Effector memory CD8-positive, alpha-beta T cell (primary cell): ENCODE results near the gene PTPRE.
A peak's percentile ranks its signal among the peaks of the same experiment; 100 is the strongest.

Experiments
- ATAC-seq: fragments of 150-1000 bp; cut with Tn5 transposase; replicated peaks from 2 replicates; pipeline ENCODE4 v1.10.0; 2021; ENCODE audit warnings: mild to moderate bottlenecking, moderate library complexity
- DNase-seq, 3 experiments: peaks; one replicate each; pipeline ENCODE4 v3.0.0; 2021
- H3K27ac Mint-ChIP-seq, 2 donors: one replicate each; pipeline ENCODE4 v1.8.0; 2022; ENCODE audit warnings: mild to moderate bottlenecking in 2 of 2, mixed read lengths in 2 of 2, moderate library complexity in 2 of 2
- H3K27me3 Mint-ChIP-seq, 2 donors: one replicate each; pipeline ENCODE4 v1.8.0; 2022; ENCODE audit warnings: mixed read lengths in 2 of 2
- H3K36me3 Mint-ChIP-seq: one replicate; pipeline ENCODE4 v1.8.0; 2022; ENCODE audit warnings: mild to moderate bottlenecking, moderate library complexity, mixed read lengths; ENCODE audit not compliant: insufficient read depth
- H3K4me1 Mint-ChIP-seq, 2 donors: one replicate each; pipeline ENCODE4 v1.8.0; 2022; ENCODE audit warnings: low read depth in 2 of 2, mixed read lengths in 2 of 2
- H3K4me3 Mint-ChIP-seq, 2 donors: one replicate each; pipeline ENCODE4 v1.8.0; 2022; ENCODE audit warnings: mild to moderate bottlenecking in 2 of 2, mixed read lengths in 2 of 2, moderate library complexity in 2 of 2
- H3K9me3 Mint-ChIP-seq, 2 donors: one replicate each; pipeline ENCODE4 v1.8.0; 2022; ENCODE audit warnings: mixed read lengths in 2 of 2
- total RNA-seq, 9 experiments: gene quantifications; one replicate each; lab custom pipeline; 2026; lab: John Stamatoyannopoulos, UW

Gene PTPRE
- 38.7 to 171 (median 74.8) reads per million in 9 experiments for total RNA-seq

GRCh38 chr10:127906548-127907377 lies at the start of gene PTPRE:
Gene PTPRE (plus strand): TSS chr10:127907103. CDS start chr10:128040882, 133,779 bp downstream.
- H3K9me3 Mint-ChIP-seq = no peaks in the 10 kb centered on the region
- no peak within 1 kb of the TSS for H3K27ac Mint-ChIP-seq
- H3K27me3 Mint-ChIP-seq = peaks cover 43 to 61% of the 10 kb centered on the region in 2 donors
- peak; percentile 49 to 61 (median 60) for DNase-seq
- H3K4me1 Mint-ChIP-seq = no peaks in the 10 kb centered on the region
- peak; percentile 98 for ATAC-seq
- H3K4me3 Mint-ChIP-seq = peak within 1 kb of the TSS; percentile 15 to 28
- H3K36me3 Mint-ChIP-seq = peaks cover 4% of the 10 kb centered on the region

- H3K4me1 Mint-ChIP-seq = no peaks in the 10 kb centered on the region
- no peaks in the 10 kb centered on the region for H3K36me3 Mint-ChIP-seq
- peaks cover 13 to 23% of the 10 kb centered on the region in 2 donors for H3K27me3 Mint-ChIP-seq
- ATAC-seq (no peak), DNase-seq (no peak)
- no peak overlapping the region for H3K27ac Mint-ChIP-seq
- H3K9me3 Mint-ChIP-seq = peaks cover 0 to 2% of the 10 kb centered on the region in 2 donors
- no peak overlapping the region for H3K4me3 Mint-ChIP-seq
Measured at GRCh38 chr10:127860592-127860991, 46.3 kb upstream of the PTPRE start.

- Mint-ChIP-seq H3K27ac (no peak overlapping the region), H3K4me3 (no peak overlapping the region), H3K4me1 (no peaks in the 10 kb centered on the region), H3K9me3 (peaks cover 0 to 2% of the 10 kb centered on the region in 2 donors), H3K36me3 (no peaks in the 10 kb centered on the region), H3K27me3 (peaks cover 30 to 37% of the 10 kb centered on the region in 2 donors)
- ATAC-seq (no peak), DNase-seq (no peak)
Measured at GRCh38 chr10:127863231-127863825, 43.6 kb upstream of the PTPRE start.

GRCh38 chr10:127866276-127867013 lies 40.5 kb upstream of the PTPRE start:
- DNase-seq (no peak), ATAC-seq (no peak)
- Mint-ChIP-seq H3K36me3 (no peaks in the 10 kb centered on the region), H3K4me1 (no peaks in the 10 kb centered on the region), H3K9me3 (peaks cover 0 to 2% of the 10 kb centered on the region in 2 donors), H3K4me3 (no peak overlapping the region), H3K27me3 (peaks cover 55 to 58% of the 10 kb centered on the region in 2 donors), H3K27ac (no peak overlapping the region)

GRCh38 chr10:127867805-127868204 lies 39.1 kb upstream of the PTPRE start:
- no peaks in the 10 kb centered on the region for H3K4me1 Mint-ChIP-seq
- H3K27me3 Mint-ChIP-seq = peaks cover 64 to 71% of the 10 kb centered on the region in 2 donors
- H3K9me3 Mint-ChIP-seq = peaks cover 0 to 2% of the 10 kb centered on the region in 2 donors
- DNase-seq (no peak), ATAC-seq (no peak)
- H3K4me3 Mint-ChIP-seq = no peak overlapping the region
- H3K36me3 Mint-ChIP-seq = no peaks in the 10 kb centered on the region
- no peak overlapping the region for H3K27ac Mint-ChIP-seq

GRCh38 chr10:127869329-127869728 lies 37.6 kb upstream of the PTPRE start:
- ATAC-seq (no peak), DNase-seq (no peak)
- no peak overlapping the region for H3K4me3 Mint-ChIP-seq
- H3K27ac Mint-ChIP-seq = no peak overlapping the region
- no peaks in the 10 kb centered on the region for H3K4me1 Mint-ChIP-seq
- no peaks in the 10 kb centered on the region for H3K36me3 Mint-ChIP-seq
- H3K27me3 Mint-ChIP-seq = peaks cover 55 to 86% of the 10 kb centered on the region in 2 donors
- H3K9me3 Mint-ChIP-seq = no peaks in the 10 kb centered on the region

- ATAC-seq (no peak), DNase-seq (no peak)
- no peaks in the 10 kb centered on the region for H3K4me1 Mint-ChIP-seq
- H3K36me3 Mint-ChIP-seq = no peaks in the 10 kb centered on the region
- H3K9me3 Mint-ChIP-seq = no peaks in the 10 kb centered on the region
- no peak overlapping the region for H3K4me3 Mint-ChIP-seq
- H3K27ac Mint-ChIP-seq = no peak overlapping the region
- H3K27me3 Mint-ChIP-seq = peaks cover 43 to 88% of the 10 kb centered on the region in 2 donors
Measured at GRCh38 chr10:127871631-127872010, 35.3 kb upstream of the PTPRE start.

GRCh38 chr10:127872011-127872761 lies 34.7 kb upstream of the PTPRE start:
- Mint-ChIP-seq H3K4me1 (no peaks in the 10 kb centered on the region), H3K4me3 (no peak overlapping the region), H3K9me3 (no peaks in the 10 kb centered on the region), H3K27ac (no peak overlapping the region), H3K27me3 (peaks cover 41 to 87% of the 10 kb centered on the region in 2 donors), H3K36me3 (no peaks in the 10 kb centered on the region)
- no peak for DNase-seq
- ATAC-seq = no peak

- Mint-ChIP-seq H3K9me3 (no peaks in the 10 kb centered on the region), H3K36me3 (no peaks in the 10 kb centered on the region), H3K27ac (peak overlapping the region in 1 of 2 donors; percentile 76), H3K4me3 (no peak overlapping the region), H3K27me3 (peaks cover 46 to 86% of the 10 kb centered on the region in 2 donors), H3K4me1 (no peaks in the 10 kb centered on the region)
- DNase-seq (no peak), ATAC-seq (no peak)
Measured at GRCh38 chr10:127872871-127873600, 33.9 kb upstream of the PTPRE start.

GRCh38 chr10:127873901-127874470 lies 32.9 kb upstream of the PTPRE start:
- ATAC-seq = no peak
- Mint-ChIP-seq H3K36me3 (no peaks in the 10 kb centered on the region), H3K9me3 (no peaks in the 10 kb centered on the region), H3K27me3 (peaks cover 46 to 84% of the 10 kb centered on the region in 2 donors), H3K4me1 (no peaks in the 10 kb centered on the region), H3K27ac (peak overlapping the region in 1 of 2 donors; percentile 76), H3K4me3 (no peak overlapping the region)
- DNase-seq = no peak

- Mint-ChIP-seq H3K4me3 (no peak overlapping the region), H3K36me3 (no peaks in the 10 kb centered on the region), H3K27me3 (peaks cover 41 to 75% of the 10 kb centered on the region in 2 donors), H3K27ac (no peak overlapping the region), H3K9me3 (no peaks in the 10 kb centered on the region), H3K4me1 (no peaks in the 10 kb centered on the region)
- ATAC-seq (no peak), DNase-seq (no peak)
Measured at GRCh38 chr10:127874671-127875448, 32.0 kb upstream of the PTPRE start.

GRCh38 chr10:127875449-127875765 lies 31.5 kb upstream of the PTPRE start:
- Mint-ChIP-seq H3K27me3 (peaks cover 35 to 69% of the 10 kb centered on the region in 2 donors), H3K4me1 (peaks cover 0 to 3% of the 10 kb centered on the region in 2 donors), H3K4me3 (no peak overlapping the region), H3K9me3 (no peaks in the 10 kb centered on the region), H3K27ac (no peak overlapping the region), H3K36me3 (no peaks in the 10 kb centered on the region)
- no peak for ATAC-seq
- no peak for DNase-seq
